Astrocyte of the hippocampus (primary cell): Measurements from ENCODE around the gene ZC3H12A.
A peak's percentile ranks its signal among the peaks of the same experiment; 100 is the strongest.

Experiments used
- DNase-seq: peaks from one replicate; pipeline ENCODE4 v3.0.0; 2011; ENCODE audit warnings: low read depth, low spot score

The ZC3H12A gene

DNA sequence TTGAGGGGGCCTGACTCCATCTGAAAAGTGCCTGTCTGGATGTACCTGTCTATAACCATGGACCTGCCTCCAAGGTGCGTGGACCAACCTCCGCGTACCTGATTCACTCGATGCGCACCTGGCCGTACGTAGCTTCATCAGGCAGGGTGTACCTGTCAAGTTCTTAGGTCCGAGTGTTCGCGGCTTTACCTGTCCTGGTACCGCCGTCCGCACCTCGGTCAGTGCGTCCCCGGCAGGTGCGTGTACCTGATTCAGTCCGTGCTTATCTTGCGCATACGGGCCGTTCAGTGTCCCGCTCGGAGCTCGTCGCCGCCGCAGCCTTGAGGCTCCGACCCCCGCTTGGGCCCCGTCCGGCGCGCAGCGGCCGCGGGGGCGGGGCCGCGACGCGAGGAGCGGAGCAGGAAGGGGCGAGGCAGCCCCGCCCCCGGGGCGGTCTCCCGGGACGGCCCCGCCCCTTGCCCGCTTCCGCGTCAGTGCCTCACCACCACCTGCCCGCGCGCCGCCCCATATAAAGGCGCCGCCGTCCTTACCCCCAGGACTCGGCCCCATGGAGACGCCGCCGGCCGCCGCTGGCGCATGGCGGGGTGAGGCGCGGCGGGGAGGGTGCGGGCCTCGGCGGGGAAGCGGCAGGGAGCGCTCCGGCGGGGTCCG lies at the start of gene ZC3H12A:
Gene ZC3H12A (plus strand): TSS at position 535 of the 651 bp plus-strand sequence. CDS start 917 bp downstream, outside the sequence.
- DNase-seq, result peak; percentile 97

DNA sequence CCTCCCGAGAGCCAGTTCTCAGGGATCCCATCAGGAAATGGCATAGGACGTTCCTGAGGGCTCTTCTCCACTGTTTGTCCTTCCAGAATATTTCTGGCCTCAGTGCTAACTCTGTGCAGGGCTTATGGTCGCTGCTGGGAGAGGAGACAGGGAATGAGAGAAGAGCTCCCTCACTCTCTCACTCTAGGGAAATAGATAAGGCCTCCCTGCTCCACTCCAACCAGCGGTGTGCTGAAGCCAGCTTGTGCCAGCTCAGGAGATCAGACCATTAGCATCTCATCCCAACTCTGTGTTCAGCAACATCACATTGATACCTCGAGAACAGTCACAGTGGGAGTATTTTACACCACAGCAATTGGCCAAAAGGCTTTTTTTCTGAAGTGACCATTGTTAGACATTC lies 49.2 kb upstream of the ZC3H12A start:
- no peak for DNase-seq

DNA sequence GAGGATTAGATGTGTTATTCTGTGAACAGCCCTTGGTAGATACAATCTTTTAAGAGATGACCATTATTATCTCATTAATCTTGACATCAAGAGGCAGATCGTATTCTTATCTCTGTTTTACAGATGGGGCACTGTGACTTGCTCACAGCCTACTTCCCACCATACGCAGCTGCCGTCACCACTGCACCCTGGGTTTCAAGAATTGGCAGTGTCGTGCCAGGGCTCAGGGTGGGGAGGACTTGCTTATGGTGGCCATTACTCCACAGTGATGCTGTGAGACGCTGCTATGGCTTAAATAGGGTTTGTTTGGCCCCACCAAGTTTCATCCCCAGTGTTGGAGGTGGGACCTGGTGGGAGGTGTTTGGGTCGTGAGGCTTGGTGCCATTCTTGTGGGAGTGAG lies 45.4 kb upstream of the ZC3H12A start:
- DNase-seq, result no peak

DNA sequence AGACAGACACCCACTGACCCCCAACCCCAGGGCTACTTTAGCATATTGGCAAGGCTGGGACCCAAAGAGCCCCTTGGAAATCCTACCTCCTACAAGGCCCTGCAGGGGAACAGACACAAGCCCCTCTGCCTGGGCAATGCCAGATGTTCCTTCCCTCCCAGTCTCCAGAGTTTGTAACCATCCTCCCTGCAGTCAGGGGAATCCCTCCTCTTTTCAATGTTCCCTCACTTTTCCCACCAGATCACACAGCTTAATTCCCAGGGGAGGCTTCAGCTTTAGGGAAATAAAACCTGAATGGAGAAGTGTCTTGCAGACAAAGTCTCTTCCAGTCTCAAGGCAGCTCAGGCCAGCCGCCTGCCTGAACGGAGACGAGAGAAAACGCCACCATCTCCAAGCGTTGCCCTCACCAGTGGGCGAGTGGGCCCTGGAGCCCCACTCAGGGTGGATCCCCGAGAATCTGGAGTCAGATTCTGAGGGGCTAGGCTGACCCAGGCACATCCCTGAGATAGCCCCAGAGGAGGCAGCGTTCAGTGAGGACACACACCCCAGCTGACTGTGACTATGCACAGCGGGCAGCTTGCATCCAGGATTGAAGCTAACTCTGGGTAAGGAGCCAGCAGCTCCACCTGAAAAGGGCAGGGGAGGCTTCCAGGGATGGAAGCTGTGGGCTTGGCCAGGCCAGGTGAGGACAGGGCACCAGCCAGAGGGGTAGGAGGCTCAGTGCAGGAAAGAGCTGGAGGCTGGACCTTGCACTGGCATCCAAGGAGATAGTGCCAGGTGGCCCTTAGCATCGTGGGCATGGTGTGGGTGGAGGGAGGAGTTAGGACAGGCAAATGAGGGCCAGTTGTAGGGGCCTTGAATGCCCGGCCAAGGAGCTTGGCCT lies 44.0 kb upstream of the ZC3H12A start:
- no peak for DNase-seq

DNA sequence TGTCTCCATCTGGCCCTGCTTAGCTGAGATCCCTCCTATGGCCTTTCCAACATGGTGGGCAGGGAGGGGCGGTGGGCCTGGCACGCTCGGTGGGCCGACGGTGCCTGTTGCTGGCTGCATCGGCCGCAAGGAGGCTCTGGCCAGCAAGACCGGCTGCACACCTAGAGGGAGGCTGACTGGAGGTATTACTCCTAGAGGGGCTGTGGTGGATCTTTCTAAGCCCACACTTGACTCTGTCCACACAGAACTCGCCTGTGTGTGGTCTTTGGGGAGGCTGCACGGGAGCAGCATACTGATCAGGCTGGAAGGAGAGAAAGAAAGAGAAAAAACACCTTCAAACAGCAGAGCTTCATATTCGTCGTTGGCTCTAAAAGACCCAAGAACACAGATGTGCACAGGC lies 41.7 kb upstream of the ZC3H12A start:
- no peak for DNase-seq

DNA sequence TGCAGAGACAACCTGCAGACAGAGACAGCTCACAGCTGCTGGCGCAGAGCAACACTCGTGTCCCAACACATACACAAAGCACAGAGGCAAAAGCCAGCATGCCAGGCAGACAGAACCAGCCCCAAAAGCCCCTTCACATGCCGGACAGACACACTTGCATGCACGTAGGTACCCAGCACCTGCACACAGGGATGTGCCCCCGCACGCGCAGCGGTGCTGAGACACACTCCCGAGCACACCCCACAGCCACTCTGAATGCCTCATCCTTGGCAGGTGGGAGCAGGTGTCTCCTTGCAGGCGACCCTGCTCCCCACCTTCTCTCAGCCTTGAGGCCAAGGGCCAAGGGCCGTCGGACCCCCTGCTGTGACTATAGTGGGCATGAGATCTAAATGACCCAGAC lies 41.2 kb upstream of the ZC3H12A start:
- no peak for DNase-seq

DNA sequence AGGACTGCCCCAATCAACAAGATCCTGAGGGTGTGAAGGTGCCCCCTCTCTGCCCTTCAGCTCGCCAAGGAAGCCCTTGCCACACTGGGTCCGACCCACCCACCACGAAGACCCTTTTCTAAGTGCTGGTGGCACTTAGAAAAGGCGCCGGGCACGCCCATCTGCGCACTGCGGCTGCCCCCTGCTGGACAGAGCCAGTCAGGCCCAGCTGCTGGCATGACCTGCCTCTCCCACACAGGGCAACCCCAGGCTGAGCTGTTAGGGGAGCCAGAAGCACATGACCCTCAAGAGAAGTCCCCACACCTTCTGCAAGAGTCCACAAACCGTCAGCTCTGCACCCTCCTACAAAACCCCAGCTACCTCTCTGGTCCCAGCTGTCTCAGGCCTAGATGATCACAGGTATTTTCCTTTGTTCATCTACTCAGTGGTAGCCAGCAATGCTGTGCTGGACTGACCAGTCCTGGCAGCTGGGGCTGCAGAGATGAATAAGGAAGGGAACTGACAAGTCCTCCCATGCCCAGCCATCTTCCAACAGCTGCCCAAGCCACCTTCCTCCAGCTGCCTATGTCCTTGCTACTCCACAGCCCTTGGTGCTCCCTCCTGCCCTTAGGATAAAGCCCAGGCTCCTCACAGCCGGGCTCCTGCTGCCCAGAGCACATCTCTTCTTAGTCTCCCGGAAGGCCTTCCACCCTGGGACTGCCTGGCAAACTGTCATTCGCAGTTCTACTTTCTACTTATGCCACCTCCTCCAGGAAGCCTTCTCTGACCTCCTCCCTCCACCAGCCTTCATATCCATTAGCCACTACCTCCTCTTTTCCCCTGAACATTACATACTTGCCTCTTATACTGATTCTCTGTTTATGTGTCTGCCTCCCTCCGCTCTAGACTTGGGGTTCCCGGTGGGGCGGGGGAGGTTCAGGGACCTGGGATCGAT lies 39.8 kb upstream of the ZC3H12A start:
- DNase-seq, result peak; percentile 76

DNA sequence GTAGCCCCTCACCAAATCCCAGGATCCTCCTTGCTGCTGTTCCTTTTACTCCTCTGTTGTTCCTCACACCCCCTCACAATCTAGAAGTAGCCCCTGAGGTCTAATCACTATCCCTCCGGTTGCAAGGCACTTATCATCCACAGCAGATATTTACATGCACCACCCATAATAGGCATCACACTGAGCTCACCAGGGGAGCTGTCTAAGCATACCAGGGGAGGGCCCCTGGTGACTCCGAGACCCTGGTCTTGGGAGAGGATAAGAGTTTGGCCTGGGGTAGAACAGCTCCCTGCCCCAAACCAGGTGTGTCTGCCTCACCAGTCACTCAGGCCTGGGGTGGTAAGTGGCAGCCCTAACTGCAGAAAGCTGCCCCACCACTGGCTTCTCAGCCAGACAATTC lies 37.3 kb upstream of the ZC3H12A start:
- DNase-seq, result no peak

DNA sequence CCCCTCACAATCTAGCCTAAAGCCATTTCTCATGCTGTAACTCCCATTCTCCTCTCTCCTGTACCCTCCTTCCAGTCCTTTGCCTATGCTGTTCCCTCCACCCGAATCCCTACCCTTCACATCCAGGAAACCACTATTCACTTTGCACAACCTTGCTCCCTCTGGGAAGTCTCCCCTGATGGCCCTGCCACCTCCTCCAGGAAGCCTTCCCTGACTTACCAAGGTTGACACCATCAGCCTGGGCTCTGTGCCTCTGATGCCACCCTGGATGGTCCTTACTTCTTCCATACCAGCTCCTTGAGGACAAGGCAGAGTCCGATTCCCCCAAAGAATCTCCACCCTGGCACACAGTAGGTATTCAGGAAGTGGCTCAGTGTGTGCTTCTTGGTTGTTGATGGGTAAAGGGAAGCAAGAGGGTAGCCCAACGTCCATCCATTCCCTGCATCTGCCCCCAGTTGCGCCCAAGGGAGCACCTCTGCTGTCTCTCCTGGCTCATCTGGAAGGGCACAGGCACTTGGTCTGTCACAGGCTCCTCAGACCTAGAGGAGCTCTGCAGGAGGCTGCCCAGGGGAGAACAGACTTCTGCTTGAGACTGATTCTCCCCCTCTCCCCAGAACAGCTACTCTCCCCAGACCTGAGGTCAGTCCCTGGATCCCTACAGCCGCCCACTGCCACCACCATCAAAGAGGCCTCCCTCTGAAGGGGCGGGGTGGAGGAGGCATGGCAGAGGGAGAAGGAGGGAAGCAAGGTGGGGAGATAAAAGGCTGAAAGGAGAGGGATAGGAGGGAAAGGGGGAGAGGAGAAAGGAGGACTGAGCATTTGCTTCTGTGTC lies 36.1 kb upstream of the ZC3H12A start:
- DNase-seq, result no peak

DNA sequence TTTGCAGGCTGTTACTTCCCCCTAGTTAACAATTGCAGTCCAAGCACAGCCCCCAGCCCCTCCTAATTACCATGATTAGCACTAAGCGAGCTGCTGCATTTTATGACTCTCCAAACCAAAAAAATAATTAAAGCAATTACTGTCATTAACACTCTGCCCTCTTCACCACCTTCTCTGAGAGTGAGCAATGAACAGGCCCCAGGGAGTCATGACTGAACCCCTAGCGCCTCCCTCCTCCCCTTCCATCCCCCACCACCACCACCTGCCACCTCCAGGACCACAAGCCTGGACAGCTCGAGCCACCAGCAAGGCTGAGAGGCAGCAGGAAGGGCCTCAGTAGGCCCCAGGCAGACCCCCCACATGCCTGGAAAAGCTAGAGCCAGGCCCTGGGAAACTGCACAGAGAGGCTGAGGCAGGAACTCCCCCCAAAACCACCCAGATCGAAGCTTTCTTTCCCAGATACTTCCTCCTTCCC lies 35.5 kb upstream of the ZC3H12A start:
- no peak for DNase-seq

DNA sequence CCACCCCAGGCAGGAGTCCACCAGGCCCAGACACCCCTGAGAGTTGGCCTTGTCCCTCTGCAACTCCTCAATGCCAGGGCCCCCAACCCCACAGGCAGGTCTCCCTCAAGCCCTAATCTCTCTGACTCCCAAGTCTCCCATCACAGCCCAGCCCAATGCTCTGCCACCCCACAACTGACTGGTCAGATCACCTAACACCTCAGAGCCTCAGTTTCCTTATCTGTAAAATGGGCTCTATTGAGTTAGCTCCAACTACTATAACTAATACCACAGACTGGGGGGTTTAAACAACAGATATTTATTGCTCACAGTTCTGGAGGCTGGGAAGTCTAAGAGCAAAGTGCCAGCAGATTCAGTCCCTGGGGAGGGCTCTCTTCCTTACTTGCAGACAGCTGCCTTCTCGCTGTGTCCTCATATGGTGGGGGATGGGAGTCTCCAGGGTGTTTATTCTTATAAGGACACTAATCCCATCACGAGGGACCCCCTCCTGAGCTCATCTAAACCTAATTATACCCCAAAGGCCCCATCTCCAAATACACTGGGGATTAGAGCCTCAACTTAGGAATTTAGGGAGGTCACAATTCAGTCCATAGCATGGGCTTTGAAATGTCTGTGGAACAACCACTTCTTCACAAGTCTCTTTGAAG lies 34.9 kb upstream of the ZC3H12A start:
- DNase-seq, result no peak

DNA sequence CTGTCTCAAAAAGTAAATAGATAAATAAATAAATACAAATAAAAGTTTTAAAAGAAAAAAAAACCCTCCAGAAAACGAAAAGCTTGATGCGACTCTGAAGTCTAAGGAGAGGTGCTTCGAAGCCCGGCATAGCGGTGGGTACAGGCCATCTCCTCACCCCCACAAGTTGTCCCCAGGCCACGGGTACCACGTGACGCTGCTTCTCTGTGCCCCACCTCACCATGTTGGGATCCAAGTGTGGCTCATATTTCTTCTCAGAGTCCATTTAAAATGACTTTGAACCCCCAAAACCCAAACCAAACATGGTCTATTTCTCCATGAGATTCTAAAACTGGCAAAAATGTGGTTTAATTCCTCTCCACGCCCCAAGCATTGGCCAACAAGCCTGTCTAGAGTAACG lies 32.9 kb upstream of the ZC3H12A start:
- no peak for DNase-seq

DNA sequence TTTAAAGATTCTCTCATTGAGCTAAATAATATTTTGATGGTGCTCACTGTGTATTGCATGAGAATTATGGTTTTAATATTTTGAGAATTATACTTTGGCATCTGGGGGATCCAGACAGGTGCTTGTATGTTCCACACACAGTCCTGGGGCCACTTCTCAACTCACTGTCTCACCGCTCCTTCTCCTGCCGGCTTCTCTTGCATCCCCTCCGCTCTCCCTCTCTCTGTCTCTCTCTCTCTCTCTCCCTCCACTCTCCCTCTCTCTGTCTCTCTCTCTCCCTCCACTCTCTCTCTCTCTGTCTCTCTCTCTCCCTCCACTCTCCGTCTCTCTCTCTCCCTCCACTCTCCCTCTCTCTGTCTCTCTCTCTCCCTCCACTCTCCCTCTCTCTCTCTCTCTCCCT lies 32.2 kb upstream of the ZC3H12A start:
- DNase-seq, result no peak

DNA sequence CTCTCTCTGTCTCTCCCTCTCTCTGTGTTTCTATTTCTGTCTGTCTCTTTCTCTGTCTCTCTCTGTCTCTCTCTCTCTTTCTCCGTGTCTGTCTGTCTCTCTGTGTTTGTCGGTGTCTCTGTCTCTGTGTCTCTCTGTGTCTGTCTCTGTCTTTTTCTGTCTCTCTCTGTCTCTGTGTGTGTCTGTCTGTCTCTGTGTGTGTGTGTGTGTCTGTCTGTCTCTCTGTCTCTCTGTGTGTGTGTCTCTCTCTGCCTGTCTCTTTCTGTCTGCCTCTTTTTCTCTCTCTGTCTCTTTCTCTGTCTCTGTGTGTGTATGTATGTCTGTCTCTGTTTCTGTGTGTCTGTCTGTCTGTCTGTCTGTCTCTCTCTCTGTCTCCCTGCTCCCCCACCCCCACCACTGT lies 31.7 kb upstream of the ZC3H12A start:
- no peak for DNase-seq

DNA sequence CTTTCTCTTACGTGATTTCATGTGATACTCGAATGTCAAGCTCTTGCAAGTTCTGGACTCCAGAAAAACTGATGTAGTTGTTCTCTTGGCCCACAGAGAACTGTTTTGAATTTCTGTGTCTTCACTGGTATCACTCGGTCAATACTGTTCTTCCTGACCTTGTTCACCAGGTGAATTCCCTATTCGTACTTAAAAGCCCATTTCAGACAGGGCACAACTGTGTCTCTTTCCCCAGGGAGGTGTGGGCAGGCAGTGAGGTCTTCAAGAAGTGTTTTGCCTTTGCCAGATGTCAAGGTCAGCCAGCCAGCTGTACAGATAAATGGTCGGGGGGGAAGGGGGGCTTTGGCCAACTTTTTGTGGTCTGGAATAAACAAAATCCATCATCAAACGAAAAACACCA lies 27.5 kb upstream of the ZC3H12A start:
- DNase-seq, result no peak

DNA sequence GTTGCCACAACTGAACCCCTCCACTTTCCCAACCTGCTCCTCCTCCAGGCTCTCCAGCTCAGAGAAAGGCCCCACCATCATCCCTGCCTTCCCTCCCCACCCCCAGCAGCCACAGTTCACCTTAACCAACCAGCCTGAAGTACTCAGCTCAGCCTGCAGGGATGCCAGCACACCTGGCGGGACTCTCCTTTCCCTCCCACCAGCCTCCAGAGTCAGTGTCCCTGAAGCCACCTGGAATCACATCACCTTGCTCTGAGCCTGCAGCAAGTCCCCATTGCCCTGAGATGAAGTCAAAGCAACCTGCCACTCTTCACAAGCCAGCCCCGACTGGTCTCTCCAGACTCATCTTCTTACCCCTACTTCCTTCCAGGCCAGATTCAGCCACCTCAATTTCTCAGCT lies 26.2 kb upstream of the ZC3H12A start:
- DNase-seq, result no peak

DNA sequence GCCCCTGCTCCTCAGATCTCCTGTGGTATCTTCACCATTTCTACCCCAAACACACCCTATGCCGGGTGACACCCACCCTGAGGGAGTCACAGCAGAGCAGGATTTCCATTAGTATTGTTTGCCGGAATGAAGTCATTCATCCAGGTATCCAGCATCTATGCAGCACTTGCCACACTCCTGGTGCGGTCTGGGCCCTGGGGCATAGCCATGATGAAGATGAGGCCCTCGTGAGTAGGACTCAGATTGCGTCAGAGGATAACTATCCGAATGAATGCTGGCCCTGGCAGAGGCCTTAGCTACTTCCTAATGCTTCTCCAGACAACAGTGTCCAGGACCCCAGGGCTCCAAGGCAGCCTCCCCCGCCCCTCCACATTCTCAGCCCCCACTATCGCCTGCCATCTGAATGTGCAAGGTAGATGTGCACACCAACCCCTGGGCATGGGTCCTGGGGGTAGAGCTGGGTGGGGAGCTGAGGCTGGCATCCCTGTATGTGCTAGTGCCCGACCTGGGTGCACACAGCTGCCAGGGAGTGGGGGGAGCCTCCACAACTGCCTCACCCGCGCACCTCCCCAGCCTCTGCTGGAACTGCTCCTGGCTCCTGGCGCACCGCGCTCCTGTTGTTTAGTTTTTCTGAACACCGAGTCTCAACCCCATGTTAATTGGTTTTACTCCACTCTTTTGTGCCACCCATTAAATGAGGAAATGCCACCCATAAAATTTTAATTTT lies 25.5 kb upstream of the ZC3H12A start:
- DNase-seq, result no peak

DNA sequence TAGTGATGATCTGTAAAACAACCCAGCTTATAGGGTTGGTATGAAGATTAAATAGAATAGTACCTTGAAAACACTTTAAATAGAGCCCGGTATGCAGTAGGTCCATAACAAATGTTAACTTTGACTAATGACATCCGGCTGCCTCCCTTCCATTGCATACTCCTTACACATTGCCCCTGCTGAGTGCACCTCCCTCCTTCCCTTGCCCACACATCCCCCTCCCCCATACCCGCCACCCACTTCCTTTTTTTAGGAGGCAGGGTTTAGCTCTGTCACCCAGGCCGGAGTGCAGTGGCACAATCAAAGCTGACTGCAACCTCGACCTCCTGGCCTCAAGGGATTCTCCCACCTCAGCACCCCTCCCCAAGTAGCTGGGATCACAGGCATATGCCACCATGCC lies 24.4 kb upstream of the ZC3H12A start:
- no peak for DNase-seq

DNA sequence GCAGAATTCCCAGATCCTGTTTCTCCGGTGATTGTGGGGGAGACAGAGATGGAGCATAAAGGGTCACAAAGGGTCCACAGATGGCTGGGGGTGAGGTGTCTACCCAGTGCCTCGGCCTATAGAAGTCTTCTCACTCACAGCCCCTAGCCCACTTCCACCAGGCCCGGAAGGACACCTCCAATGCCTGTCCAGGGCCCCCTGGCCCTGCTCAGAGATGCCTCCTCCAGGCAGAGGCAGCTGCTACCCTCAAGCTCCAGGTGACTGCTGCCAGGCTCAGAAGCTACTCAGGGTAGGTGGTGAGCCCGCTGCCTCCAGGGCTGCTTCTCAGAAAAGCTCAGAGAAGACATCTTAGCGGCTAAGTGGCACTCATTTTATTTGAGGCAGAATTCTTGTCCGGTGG lies 22.0 kb upstream of the ZC3H12A start:
- no peak for DNase-seq

DNA sequence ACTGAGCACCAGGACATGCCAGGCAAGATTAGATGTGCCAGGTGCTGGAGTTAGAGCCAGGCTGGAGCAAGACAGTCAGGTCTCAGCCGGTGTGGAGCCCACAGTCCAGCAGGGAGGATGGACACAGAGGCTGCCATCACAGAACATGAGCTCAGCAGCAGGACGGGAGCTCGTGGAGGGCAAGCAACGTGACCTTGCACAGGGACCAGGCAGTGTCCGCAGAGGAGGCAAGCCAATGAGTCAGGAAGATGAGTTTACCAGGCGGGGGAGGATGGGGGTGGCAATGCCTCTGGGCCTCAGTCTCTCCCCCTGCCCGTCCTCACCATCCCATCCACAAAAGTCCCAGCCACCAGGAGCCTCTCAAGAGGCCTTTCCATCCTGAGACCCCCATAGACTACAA lies 20.7 kb upstream of the ZC3H12A start:
- DNase-seq, result no peak
